GM10847 (cell line): ENCODE data around the gene CIP2A.

Experiments
- POLR2A ChIP-seq: IDR thresholded peaks from 2 replicates; pipeline ENCODE4 v1.6.1; 2011; ENCODE audit not compliant: insufficient read length; ENCODE audit errors: extremely low read depth

The CIP2A gene

DNA sequence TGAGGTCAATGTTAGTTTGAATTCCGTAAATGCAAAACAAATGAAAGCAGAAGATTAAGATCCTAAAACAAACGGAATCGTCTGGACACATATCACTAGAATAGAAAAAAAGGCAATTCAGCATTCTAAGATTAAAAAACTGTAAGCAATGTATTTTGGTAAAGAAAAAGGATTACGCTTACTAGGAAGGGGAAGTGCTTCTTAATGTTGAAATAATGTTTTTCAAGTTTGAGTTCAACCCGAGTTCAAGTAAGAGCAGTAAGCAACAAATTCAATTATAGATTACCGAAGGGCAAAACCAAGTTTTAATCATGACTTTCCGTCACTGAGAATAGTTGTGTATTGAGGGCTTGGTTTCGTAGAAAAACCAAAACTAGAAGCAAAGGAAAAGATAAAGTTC is 637 bp downstream of the CIP2A start:
- no peak for TF ChIP-seq POLR2A

DNA sequence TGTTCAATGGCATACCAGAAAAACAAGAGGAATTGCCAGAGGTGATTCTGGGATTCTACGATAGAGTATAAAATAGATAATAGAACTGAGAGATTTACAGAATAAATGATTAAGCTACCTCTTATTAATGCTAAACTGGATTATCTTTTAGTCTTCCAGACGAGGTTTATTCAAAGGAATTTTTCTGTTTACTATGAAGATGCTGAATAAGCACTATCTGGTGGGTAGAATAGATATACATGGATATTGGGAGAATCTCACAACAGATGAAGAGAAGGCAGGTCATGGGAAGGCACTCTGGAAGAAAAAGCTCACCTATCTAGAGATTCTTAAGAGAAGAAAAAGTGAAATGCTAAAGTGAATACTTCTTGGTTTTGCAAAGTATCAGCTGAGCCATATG is 11.2 kb downstream of the CIP2A start:
- no peak for TF ChIP-seq POLR2A

DNA sequence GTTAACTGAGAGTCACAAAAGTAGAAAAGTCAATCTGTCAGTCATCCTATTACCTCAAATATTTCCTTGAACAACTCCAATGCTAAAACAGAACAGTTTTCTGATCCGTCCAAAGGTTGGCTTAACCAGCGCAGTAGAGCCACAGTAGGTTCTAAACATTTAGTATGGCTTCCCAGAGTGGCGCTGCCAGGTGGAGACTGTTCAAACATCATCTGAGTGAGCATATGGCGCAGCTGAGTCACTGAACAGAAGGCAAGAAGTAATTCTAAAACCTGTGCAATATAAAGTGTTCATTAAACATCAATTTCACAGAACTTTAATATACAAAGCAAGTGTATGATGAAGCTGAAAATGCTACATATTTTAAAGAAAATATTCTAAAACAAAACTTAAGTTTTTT is 19.9 kb downstream of the CIP2A start:
- TF ChIP-seq POLR2A: no peak

DNA sequence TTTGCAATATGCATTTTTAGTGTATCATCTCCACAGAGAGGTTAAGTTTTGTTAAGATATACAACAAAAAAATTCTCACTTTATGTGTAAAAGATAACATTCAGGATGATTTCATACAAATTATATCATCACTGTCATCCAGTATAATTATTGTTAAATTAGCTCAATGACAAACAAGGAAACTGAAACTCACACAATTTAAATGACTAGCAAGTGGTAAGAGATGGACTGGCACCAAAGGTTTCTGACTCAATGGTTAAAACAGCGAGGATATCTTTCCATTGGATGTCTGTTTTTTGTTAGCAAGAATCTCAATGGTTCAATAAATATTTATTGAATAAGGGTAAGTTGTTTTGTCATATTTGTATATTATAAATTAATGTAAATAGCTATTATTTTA is 22.6 kb downstream of the CIP2A start:
- no peak for TF ChIP-seq POLR2A

DNA sequence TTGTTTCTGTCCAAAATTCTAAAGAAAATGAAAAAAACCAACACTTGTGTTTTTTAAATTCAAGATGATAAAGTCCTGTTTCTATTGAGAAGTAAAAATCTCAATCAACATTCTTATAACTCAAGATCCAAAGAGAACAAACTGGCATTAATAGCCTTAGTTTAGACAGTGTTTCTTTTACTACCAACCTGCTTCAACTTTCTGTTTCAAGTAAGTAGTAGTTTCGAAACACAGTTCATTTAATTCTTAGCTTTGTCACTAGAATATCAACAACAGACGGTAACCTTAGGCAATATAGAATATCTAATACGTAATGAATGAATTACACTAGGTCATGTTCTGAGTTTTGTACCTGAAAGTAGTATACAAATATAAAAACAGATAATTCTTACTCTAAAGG is 23.7 kb downstream of the CIP2A start:
- TF ChIP-seq POLR2A: no peak

DNA sequence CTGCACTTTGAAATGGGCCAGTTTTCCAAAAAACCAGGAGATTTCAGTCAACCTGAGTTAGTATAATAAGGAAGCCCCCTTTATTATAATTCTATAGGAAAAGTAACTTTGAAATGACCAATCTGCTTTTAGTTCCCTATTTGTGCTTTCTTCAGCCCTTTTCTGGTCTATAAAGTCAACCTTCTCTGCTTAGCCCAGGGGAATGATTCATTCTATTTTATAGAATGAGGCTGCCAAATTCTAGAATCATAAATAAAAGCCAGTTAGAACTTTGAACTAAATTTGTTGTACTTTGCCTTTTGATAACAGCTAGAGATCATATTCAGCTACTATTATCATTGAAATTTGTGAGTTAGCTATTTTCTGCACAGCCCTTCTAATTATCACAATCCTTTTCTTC is 24.7 kb downstream of the CIP2A start:
- no peak for TF ChIP-seq POLR2A

DNA sequence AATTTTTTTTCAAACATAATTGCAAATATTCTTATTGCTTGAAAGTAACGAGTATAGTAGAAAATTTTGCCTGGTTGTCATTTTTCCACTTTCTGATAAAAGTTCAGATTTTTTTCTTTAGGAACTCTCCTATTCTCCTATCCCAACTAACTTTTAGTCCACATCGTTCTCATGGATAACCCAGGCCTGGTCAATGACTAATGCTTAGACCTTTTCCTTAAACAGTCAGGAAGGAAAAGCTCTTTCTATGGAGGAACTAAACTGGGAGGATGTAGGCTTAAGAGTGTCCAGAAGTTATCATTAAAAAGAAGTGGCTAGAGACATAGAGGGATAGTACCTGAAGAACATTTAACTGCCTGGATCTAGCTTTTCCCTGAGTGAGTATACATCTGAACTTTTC is 26.7 kb downstream of the CIP2A start:
- TF ChIP-seq POLR2A: no peak

DNA sequence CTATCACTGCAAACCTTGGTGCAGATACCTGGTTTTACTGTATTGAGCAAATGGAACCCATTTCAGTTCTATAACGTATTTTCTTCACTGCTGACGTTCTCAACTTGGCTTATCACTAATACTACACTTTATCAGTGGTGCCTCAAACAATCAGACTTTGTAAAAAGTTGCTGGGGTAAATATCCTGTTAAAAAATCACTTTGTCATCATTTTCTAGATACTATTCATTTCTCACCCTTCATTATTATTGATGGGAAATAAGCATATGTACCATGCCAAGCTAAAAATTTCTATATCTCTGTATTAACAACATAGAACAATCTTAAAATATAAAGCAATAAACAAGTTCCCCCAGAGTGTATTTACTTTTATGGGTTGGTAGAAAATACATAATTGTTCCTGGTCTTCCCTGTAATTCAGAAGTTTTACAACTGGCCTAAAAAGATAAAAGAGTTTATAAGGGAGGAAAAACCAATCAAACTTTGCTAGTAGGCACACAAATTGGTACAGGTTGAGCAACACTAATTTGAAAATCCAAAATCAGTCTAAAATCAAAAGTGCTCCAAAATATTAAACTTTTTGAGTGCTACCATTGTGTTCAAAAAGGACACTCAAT is 33.2 kb downstream of the CIP2A start:
- TF ChIP-seq POLR2A: no peak

DNA sequence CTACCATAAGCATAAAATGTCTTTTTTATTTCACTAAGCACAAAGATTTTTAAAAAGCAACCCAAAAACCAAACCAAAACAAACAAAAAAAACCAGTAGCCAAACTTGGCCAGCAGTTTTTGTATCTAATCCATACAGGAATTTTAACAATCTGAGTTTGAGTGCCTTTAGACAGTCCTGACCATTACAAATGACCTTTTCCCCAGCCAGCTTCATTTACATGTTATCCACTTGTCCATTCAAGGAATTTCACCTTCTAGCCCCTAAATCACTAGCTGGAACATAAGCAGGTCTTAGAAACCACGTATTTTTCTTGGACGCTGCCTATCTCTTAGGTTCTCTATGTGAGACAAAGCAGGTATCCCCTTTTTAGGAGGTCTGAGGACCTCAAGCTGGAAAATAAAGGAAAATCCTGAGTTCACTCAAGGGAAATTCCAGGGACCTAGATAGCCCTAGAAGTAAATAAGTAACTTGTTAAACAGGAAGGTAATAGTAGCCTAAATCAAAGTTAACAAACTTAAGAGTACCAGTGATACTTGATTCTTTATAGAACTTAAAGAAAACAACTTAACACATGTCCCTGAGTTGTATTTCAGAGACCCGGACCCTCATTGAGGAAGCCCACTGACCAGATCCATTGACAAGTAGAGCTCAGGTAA is 34.2 kb downstream of the CIP2A start:
- no peak for TF ChIP-seq POLR2A

DNA sequence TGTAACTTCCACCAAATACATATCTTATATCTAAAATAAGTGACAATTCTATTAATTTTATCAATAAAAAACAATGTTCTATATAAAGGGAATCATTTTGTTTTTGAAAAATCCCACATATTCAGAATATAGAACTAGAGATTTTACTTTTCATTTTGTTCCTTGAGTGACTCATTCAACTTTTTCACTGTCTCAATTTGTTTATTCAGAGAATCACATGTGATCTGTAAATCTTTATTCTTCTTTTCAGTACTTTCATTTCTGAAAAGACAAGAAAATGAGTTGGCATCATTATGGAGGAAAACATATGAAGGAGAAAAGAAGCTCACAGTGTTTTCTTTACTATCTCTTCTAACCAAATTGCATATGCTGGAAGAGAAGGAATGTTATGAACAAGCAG is 35.0 kb downstream of the CIP2A start:
- no peak for TF ChIP-seq POLR2A

DNA sequence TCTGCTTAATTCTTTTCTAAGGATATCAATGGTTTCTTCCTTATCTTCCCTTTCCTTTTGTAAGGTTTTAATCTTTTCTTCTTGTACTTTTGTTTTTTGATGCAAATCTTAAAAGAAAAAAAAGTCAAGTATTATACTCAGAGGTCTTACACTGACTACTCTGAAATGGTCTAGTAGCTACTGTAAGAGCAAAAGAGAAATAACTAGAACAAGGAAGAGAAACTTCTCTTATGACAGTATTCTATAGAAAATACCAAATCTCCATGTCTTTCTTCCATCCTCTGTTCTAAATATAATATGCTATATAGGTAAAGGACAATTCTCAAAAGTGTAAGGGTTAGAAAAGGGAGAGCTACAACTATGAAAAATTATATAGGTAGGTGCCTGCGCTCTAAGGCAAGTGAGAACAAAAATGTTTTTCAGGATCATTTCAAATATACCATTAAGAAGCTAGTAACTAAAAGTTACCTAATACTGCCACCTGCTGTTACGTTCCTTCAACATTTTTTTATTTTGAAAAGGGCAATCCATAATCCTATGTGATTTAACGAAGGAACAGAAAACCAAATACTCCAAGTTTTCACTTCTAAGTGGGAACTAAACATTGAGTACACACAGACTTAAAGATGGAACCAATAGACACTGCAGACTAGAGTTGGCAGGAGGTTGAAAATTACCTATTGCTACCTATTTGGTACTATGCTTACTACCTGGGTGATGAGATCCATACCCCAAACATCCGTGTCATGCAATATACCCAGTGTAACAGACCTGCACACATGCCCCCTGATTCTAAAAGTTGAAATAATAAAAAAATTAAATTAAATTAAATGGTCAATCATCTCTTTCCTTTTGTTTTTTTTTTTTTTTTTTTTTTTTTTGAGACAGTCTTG is 36.7 kb downstream of the CIP2A start:
- TF ChIP-seq POLR2A: no peak

DNA sequence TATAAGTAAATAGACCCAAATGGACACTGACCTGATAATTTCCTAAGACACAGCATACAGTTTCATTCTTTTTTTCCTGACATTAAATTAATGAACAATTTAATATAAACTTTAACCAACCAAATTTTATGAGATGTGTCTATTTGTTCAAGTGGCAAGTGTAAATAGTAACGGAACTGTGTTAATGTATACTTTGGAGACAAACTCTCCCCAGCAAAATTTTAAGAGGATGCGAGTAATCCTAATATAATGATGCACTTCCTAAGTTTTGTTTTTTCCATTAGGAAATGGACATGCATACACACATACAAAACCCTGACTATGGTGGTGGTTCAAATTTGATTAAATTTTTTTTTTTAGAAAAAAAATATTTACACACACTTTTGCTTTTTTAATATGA is 40.4 kb downstream of the CIP2A start:
- TF ChIP-seq POLR2A: no peak

DNA sequence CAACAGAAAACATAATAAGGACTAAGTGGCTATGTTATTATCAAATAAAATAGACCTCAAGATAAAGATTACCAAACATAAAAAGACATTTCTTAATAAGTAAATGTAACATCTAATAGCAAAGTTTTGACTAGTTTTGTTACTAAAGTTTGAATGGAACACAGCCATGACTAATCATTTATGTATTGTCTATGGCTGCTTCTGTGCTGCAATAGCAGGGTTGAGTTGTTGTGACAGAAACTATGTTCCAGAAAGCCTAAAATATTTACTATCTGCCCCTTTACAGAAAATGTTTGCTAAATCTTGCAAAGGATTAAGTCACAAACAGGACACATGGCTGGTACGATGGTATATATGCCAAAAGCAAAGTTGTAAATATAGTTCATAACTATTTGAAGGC is 40.9 kb downstream of the CIP2A start:
- TF ChIP-seq POLR2A: no peak

DNA sequence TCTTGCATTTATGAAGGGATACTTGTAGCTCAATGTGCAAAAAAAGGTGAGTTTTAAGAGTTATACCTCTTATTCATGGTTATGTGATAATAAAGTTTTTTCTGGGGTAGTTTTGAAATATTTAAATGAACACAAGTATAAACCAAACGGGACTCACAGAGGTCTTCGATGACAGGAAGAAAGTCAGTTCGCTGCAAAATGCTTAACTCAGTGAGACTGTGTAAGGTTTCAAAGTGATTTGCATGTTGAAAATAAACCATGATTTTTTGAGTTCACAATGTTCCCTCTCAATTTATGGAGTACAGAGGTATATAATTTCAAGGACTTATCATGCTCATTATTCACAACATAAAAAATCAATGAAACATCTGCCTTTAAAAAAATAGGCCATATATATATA is 42.5 kb downstream of the CIP2A start:
- TF ChIP-seq POLR2A: no peak

DNA sequence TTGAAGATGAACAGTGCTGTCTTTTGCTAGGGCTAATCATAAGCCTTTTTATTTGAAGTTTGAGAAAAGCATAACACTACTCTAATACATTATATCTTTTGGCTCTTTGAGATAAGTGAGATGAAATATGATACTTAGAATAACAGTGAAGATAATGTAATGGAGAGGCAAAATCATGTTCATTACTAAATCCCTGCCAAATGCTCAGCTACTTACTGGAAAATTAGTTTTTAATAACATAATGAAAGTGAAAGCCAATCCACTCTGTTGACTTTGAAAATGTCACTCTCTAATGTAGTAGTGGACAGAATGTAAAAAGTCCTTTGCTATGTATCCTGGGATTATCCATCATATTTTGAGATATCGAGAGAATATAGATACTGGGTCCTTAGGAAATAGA is 43.0 kb downstream of the CIP2A start:
- no peak for TF ChIP-seq POLR2A

DNA sequence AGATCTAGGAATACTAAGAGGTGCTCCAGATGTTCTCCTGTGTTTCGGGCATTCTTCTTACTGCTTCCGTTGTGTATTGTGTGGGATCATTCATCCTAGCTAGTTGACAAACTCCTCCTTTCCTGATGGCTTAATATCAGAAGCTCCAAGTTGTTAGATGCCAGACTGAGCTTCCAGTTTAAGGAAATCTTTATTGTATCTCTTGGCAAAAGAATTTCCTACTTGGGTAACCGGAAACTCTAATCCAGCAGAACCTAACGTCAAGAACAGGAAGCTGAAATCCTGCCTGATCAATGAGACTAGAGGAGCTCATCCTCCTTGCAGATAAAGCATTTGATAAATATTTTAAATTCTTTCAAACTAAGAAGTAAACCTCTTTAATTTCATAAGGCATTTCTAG is 51.2 kb downstream of the CIP2A start:
- no peak for TF ChIP-seq POLR2A
